Umbilical cord (tissue), 2 donors: ENCODE measurements around the gene ELFN2. TPM values are rescaled to one million over a fixed set of nuclear protein-coding genes. Genes with fewer than 3 reads are reported as not detected.
A peak's percentile ranks its signal among the peaks of the same experiment; 100 is the strongest.

Experiments
- DNase-seq: peaks from one replicate; pipeline ENCODE4 v3.0.0-alpha.2; 2015; ENCODE audit warnings: low spot score
- total RNA-seq: library from RNA; depleted of rRNA; stranded (reverse); fragments of >200 nt; gene quantifications from one replicate; pipeline ENCODE4 v1.2.3, GENCODE V29; 2014; ENCODE audit warnings: low replicate concordance; ENCODE audit not compliant: insufficient read depth

Gene ELFN2
- total RNA-seq, 1 donor from 2014 or later: 0.24 TPM

- no peak for DNase-seq
These were observed 42.6 kb downstream of the ELFN2 start for GRCh38 chr22:37384691-37385090.

GRCh38 chr22:37383341-37383740, 43.9 kb downstream of the ELFN2 start:
- DNase-seq: no peak

- peak; percentile 5 for DNase-seq
These were observed 45.8 kb downstream of the ELFN2 start for GRCh38 chr22:37381489-37381888.

GRCh38 chr22:37379722-37380121, 47.6 kb downstream of the ELFN2 start:
- no peak for DNase-seq

GRCh38 chr22:37379085-37379484, 48.2 kb downstream of the ELFN2 start:
- DNase-seq: no peak

- no peak for DNase-seq
These were observed 48.6 kb downstream of the ELFN2 start for GRCh38 chr22:37378642-37379058.

DNA sequence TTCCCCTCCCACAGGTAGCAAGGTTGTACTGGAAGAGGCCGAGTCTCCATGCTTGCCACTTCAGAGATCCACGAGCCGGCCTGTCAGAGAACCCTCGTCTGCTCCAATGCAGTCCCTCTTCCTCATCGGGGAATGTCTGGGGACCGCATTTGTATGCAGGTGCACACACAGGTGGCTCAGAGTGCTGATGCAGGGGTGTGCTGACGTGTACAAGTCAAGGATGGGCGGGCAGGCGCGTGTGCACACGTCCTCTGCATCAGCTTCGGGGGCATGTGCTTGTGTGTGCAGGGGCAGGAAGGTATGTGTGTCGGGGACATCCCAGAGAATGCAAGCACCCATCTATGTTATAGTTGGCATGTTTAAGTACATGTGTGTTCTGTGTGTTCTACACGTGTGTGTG, 49.4 kb downstream of the ELFN2 start:
- DNase-seq: no peak

DNA sequence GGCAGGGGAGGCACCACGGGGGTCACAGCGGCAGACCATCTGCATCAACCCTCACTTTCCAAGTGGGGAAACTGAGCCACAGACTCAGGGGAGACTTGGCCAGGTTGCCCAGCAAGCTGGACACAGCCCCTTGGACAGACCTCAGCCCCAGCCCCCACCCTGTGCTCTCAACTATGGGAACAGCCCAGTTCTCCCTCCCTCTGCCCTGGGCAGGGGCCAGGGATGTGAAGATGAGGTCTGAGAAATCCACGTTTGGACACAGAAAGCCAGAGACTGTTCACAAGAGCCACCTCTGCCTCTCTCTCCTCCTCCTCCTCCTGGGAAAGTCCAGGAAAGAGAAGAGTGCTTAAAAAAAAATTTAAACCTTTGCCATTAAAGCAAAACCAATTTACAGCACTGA, 50.1 kb downstream of the ELFN2 start:
- peak; percentile 30 for DNase-seq

DNA sequence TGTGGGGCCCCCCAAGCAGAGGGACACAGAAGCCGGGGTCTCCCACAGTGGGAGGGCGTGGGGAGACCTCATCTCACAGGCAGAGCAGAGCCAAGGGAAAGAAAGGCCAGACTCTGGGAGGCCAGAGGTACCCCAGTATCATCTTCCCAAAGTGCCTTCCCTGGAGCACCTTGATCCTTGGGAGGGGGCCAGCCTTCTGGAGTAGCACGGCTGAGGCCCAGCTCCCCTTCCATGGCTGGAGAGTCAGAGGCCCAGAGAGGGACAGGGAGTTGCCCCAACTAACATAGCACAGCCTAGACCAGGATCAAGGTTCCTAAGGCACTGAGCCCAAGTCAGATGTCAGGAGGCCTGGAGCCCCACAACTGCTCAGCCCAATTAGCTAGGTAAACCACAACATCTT, 50.6 kb downstream of the ELFN2 start:
- DNase-seq: peak; percentile 10

DNA sequence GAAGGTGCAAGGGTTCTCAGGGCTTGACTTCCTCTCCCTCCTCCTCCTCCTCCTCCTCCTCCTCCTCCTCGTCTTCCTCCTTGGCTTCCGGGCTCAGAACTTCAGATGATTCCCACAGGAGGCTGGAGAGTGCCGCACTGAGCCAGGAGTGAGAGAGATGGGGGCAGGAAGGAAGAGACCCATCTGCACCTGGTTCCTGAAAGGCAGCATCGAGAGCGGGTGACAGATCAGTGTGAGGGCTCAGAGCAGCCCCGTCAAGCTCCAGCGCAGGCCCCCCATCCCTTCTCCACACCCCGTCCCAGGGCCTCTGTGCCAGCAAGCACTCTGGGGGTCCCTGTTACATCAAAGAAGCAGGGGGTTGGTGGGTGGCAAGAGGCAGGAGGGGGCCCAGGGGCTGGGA, 51.5 kb downstream of the ELFN2 start:
- DNase-seq: no peak

DNA sequence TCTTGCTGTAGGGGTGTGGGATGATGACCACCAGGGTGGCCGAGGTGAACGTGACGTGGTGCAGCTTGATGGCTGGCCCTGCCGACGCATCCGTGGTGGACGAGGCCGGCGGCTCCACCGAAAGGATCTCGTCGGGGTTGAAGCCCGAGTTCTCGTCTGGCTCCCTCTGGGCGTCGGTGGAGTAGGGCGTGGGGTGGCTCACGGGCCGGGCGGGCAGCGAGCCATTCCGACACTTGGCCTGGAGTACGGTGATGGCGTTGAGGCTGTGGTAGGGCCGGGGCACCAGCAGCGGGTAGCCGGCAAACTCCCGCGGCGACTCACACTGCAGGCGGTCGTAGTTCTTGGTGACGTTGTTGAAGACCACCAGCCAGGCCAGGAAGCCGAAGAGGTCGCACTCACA, 52.7 kb downstream of the ELFN2 start:
- DNase-seq: no peak

- no peak for DNase-seq
These were observed 53.8 kb downstream of the ELFN2 start for GRCh38 chr22:37373451-37373850.

GRCh38 chr22:37371911-37372310, 55.4 kb downstream of the ELFN2 start:
- DNase-seq: no peak

DNA sequence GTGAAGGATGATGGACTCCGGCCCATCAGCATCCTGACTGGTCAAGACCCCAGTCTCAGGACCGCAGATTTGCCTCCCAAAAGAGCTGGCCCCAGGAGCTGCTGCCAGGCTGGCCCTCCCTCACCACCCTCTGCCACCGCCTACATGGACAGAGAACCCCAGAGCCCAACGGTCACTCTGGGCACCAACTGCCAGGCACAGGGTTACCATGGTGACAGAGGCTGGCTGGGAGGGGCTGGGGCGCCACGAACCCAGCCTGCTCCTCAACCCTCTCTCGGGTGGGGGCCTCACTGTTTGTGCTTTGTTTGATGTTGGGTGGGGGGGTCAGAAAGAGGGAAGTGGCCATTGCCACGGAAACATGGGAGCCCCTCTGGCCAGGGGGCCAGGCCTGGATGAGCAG, 55.8 kb downstream of the ELFN2 start:
- no peak for DNase-seq

DNA sequence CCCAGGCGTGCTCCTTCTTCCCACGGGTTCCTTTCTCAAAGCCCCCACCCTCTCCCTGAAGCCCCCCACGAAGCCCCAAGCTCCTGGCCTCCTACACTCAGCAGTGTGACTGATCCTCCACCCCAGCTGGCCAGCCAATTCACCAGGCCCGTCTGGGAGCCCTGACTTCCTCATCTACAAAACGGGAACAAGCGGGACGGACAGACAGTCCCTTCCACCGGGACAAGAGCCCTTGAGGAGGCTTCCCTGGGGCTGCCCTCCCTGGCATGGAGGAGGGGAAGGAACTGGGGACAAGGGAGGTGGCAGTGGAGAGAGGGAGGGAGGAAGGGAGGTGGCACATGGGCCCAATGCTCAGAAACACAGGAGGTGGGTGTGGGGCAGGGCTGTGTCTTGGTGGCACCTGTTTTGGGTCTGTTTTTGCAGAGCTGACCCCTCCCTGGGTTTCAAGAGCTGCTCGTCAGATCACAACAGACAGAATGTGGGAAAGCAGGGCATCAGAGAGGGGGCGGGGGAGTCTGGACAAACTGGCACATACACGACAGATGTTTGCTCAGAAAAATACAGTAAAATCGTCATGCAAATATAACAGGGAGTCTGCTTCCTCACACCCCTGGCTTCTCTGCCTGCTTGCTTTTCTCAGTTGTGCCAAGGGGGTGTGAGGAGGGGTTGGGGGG, 56.8 kb downstream of the ELFN2 start:
- no peak for DNase-seq

DNA sequence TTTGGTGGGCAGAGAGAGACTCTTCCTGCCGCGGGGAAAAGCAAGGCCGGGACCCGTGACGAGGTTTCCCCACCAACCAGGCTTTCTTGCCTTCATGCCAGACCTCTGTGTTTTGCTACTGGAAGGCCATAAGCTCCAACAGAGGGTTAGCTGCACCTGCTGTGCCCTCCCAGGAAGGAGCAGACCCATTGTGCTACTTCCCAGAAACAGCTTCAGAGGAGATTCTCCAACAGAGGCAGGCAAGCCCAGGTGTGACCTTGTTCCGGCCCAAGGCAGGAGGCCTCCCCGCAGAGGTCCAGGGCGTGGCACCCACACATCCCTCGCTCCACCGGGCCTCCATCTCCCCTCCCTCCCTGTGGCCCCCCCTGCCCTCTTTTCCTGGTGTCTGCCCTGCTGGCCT, 57.8 kb downstream of the ELFN2 start:
- DNase-seq: no peak

DNA sequence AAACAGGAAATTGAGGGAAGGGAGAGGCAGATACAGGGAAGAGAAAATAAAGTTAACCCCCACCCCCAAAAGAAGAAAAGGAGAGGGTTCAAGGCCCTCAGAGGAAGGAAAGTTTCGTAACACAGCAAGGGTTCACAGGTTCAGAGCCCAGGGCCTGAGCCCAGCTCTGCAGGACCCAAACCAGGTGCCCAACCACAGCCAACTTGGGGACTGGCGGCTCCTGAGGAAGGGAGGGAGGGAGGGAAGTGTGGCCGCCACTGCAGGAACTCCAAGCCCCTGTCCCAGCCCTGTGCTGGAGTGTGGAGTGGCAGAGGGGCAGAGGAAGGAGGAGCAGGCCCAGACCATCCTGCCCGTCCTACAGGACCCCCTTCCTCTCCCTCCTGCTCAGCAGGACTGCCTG, 59.2 kb downstream of the ELFN2 start:
- no peak for DNase-seq

- no peak for DNase-seq
These were observed 60.7 kb downstream of the ELFN2 start for GRCh38 chr22:37366601-37367000.

- no peak for DNase-seq
These were observed 61.3 kb downstream of the ELFN2 start for GRCh38 chr22:37365950-37366349.

DNA sequence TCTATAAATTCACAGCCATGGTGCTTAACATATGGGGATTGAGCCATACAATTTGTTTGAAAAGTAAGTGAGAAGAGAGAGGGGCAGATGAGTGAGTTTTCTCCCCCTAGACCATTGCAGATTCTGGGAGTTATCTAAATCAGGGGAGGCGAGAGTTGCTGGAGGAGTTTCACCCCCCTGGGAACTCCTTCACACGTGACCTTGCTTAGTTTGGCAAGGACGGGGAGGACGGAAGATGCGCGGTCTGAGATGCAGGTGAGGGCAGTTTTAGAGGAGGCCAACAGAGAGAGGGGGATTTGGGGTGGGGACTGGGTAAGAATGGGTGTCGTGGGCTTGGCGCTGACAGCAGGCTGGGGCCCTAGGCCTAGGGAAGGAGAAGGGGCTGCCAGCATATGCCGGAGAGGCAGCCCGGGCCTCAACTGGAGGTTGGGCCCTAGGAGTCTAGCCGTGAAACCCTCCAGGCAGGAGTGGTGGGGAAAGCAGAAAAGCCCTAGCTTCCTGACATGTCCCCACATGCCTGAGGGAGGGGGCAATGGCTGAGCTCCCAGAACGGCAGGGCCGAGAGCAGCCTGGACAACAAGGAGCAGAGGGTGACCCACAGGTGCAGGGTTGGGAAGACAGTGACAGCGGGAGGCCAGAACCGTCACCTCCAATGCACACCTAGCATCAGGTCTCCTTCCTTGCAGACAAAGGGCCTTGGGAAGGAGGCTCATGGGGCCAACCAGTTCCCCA, 63.9 kb downstream of the ELFN2 start:
- DNase-seq: no peak

DNA sequence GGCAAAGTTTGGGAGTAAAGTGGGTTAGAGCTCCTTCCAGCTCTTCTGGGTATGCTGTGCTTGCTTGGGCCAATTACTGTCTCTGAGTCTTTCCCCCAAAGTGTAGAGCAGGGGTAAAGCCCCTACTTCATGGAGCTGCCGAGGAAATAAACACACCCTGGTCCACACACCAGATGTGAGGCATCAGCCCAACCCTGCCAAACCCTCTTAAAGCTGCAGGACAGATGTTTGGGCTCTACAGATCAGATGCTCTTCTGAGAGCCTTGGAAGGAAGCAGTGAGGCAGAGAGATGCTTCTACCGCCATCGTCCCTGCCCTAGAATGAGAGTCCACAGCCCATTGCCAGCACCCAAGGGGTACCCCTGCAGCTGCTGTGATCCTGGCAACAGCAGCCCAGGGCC, 64.7 kb downstream of the ELFN2 start:
- DNase-seq: peak; percentile 54

DNA sequence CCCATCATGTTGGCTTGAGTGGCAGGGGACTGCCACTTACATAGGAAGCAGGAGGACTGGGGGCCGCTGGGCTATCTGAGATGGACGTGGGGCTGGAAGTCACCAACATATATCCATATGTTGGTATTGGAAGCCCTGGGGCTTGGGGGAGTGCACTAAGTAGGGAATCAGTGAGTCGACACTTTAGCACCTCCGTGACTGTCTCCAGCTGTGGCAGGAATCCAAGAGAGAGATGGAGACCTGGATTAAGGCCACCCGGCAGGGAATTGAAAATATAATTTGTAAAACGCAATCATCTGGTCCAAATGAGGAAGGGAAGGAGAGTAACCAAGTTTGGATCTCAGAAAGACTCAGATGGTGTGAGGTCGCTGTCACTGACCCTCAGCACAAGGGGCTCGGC, 68.4 kb downstream of the ELFN2 start:
- no peak for DNase-seq

DNA sequence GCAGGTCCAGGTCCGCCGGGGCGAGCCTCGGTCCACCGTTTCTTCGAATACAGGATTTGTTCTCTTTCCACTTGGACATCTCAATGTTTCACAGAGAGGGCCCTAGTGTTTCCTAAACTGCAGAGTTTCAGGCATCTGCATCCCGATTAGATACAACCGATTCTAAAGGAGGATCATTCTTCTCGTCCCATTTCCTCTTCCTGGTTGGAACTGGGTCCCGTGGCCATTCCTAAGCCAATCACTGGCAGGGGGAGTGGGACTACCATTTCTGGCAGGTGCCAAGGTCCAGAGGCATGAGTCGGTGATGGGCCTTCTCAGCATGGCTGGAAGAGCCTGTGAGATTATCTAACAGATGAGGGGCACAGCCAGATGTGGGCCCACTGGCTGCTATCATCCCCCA, 68.9 kb downstream of the ELFN2 start:
- no peak for DNase-seq
